IPS-18a (cell line): ENCODE measurements around the gene NLGN2.

ENCODE experiments used
- H3K27ac ChIP-seq: one replicate; pipeline ENCODE4 v1.5.1; 2013; ENCODE audit warnings: low read length
- H3K27me3 ChIP-seq: one replicate; pipeline ENCODE4 v1.6.1; 2013; ENCODE audit warnings: mild to moderate bottlenecking, low read length; ENCODE audit not compliant: control insufficient read depth, insufficient read depth
- H3K36me3 ChIP-seq: one replicate; pipeline ENCODE4 v1.6.1; 2013; ENCODE audit warnings: low read depth, low read length; ENCODE audit not compliant: control insufficient read depth
- H3K4me1 ChIP-seq: one replicate; pipeline ENCODE4 v1.6.1; 2013; ENCODE audit warnings: low read depth, low read length; ENCODE audit not compliant: control insufficient read depth
- H3K4me3 ChIP-seq: one replicate; pipeline ENCODE4 v1.5.1; 2013; ENCODE audit warnings: low read length
- H3K9ac ChIP-seq: one replicate; pipeline ENCODE4 v1.6.1; 2013; ENCODE audit warnings: mild to moderate bottlenecking, low read length, moderate library complexity
- H3K9me3 ChIP-seq: one replicate; pipeline ENCODE4 v1.6.1; 2013; ENCODE audit warnings: low read depth, low read length; ENCODE audit not compliant: control insufficient read depth

The NLGN2 gene

GRCh38 chr17:7431231-7431630 is 23.6 kb downstream of the NLGN2 start:
- H3K9me3 ChIP-seq, result no peaks in the 10 kb centered on the region
- peaks cover 9% of the 10 kb centered on the region for H3K27me3 ChIP-seq
- H3K27ac ChIP-seq, result no peak overlapping the region
- H3K4me3 ChIP-seq, result no peak overlapping the region
- no peaks in the 10 kb centered on the region for H3K36me3 ChIP-seq
- peaks cover 6% of the 10 kb centered on the region for H3K4me1 ChIP-seq
- no peak overlapping the region for H3K9ac ChIP-seq

GRCh38 chr17:7432296-7432695 is 24.7 kb downstream of the NLGN2 start:
- H3K9me3 ChIP-seq, result no peaks in the 10 kb centered on the region
- H3K36me3 ChIP-seq, result no peaks in the 10 kb centered on the region
- H3K27me3 ChIP-seq, result peaks cover 16% of the 10 kb centered on the region
- H3K4me1 ChIP-seq, result peaks cover 7% of the 10 kb centered on the region
- no peak overlapping the region for H3K9ac ChIP-seq
- H3K4me3 ChIP-seq, result no peak overlapping the region
- H3K27ac ChIP-seq, result no peak overlapping the region

DNA sequence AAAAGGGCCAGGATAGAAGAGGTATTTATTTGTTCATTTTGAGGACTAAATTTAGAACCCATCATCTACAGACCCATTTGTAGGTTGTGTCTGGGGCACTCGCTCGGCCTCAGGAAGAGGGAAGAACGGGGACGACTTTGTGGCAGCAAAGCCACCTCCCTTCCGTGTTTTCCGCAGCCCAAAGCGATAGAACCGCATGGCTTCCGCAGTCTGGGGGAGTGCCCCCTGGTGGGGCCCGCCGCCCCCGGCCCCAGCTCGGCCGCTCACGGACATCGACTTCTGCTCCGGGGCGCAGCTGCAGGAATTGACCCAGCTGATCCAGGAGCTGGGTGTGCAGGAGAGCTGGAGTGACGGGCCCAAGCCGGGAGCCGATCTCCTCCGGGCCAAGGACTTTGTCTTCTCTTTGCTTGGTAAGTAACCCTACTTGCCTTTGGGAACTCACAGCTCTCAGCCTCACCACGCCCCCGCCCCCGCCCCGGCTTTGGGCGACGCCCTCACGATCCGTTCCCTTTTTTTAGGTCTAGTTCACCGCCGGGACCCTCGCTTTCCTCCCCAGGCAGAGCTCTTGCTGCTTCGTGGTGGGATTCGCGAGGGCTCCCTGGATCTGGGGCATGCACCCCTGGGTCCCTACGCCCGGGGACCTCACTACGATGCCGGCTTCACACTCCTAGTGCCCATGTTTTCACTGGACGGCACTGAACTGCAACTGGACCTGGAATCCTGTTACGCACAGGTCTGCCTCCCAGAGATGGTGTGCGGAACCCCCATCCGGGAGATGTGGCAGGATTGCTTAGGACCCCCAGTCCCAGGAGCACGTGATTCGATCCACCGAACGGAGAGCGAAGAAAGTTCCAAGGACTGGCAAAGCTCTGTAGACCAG is 28.3 kb downstream of the NLGN2 start:
- Histone ChIP-seq H3K27me3 (peaks cover 43% of the 10 kb centered on the region), H3K36me3 (no peaks in the 10 kb centered on the region), H3K27ac (no peak overlapping the region), H3K9me3 (no peaks in the 10 kb centered on the region), H3K4me1 (peaks cover 15% of the 10 kb centered on the region), H3K9ac (peak overlapping the region; percentile 66), H3K4me3 (peak overlapping the region; percentile 91)

GRCh38 chr17:7436556-7437368 is 29.1 kb downstream of the NLGN2 start:
- H3K9me3 ChIP-seq, result no peaks in the 10 kb centered on the region
- peaks cover 50% of the 10 kb centered on the region for H3K27me3 ChIP-seq
- no peaks in the 10 kb centered on the region for H3K36me3 ChIP-seq
- H3K4me3 ChIP-seq, result peak overlapping the region; percentile 91
- H3K4me1 ChIP-seq, result peaks cover 23% of the 10 kb centered on the region
- peak overlapping the region; percentile 66 for H3K9ac ChIP-seq
- no peak overlapping the region for H3K27ac ChIP-seq

- H3K9me3 ChIP-seq, result no peaks in the 10 kb centered on the region
- no peak overlapping the region for H3K27ac ChIP-seq
- H3K4me3 ChIP-seq, result peak overlapping the region; percentile 91
- peaks cover 56% of the 10 kb centered on the region for H3K27me3 ChIP-seq
- H3K4me1 ChIP-seq, result peaks cover 23% of the 10 kb centered on the region
- no peaks in the 10 kb centered on the region for H3K36me3 ChIP-seq
- H3K9ac ChIP-seq, result no peak overlapping the region
These were observed 29.8 kb downstream of the NLGN2 start for GRCh38 chr17:7437369-7437863.

GRCh38 chr17:7437950-7438614 is 30.4 kb downstream of the NLGN2 start:
- H3K9me3 ChIP-seq, result no peaks in the 10 kb centered on the region
- peaks cover 61% of the 10 kb centered on the region for H3K27me3 ChIP-seq
- H3K36me3 ChIP-seq, result no peaks in the 10 kb centered on the region
- peak overlapping the region; percentile 91 for H3K4me3 ChIP-seq
- H3K4me1 ChIP-seq, result peaks cover 23% of the 10 kb centered on the region
- no peak overlapping the region for H3K9ac ChIP-seq
- no peak overlapping the region for H3K27ac ChIP-seq

DNA sequence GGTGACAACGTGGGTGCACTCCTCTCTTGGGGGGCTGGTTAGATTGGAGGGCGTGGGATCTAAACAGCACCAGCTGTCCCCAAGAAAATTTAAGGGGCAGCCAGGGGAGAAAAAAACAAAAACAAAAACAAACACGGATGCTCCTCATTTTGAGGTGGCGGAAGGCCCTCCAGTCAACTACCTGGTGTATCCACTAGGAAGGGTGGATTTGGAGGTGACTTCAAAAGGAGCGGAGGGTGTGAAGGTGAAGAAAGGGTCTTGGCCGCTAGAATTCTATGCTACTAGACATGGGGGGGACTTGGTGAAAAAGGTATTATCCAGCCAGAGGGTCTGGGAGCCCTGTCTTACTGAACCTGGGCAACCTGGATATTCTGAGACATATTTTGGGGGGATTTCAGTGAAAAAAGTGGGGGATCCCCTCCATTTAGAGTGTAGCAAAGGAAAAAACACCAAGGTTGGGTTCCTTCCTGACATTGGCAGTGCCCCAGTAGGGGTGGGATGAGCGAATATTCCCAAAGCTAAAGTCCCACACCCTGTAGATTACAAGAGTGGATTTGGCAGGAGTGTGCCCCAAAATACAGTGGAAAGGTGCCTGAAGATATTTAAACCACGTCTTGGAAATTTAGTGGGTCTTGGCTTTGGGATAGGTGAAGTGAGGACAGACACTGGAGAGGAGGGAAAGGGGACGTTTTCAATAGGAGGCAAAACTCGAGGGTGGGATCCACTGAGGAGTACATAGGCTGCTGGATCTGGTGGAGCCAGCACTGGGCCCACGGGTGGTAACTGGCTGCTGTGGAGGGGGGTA is 31.2 kb downstream of the NLGN2 start:
- peak overlapping the region; percentile 91 for H3K4me3 ChIP-seq
- no peak overlapping the region for H3K27ac ChIP-seq
- no peaks in the 10 kb centered on the region for H3K36me3 ChIP-seq
- no peak overlapping the region for H3K9ac ChIP-seq
- H3K9me3 ChIP-seq, result no peaks in the 10 kb centered on the region
- H3K4me1 ChIP-seq, result peaks cover 23% of the 10 kb centered on the region
- peaks cover 67% of the 10 kb centered on the region for H3K27me3 ChIP-seq

GRCh38 chr17:7439462-7440112 is 31.9 kb downstream of the NLGN2 start, which contains the start of gene FGF11:
Gene FGF11, plus strand, starts transcription at chr17:7439512. Its CDS starts 109 bp downstream, at chr17:7439621.
- no peaks in the 10 kb centered on the region for H3K9me3 ChIP-seq
- H3K4me3 ChIP-seq, result peak within 1 kb of the TSS; percentile 91
- no peaks in the 10 kb centered on the region for H3K36me3 ChIP-seq
- peak within 1 kb of the TSS; percentile 70 for H3K27ac ChIP-seq
- H3K27me3 ChIP-seq, result peaks cover 72% of the 10 kb centered on the region
- H3K4me1 ChIP-seq, result peaks cover 23% of the 10 kb centered on the region
- peak within 1 kb of the TSS; percentile 85 for H3K9ac ChIP-seq

DNA sequence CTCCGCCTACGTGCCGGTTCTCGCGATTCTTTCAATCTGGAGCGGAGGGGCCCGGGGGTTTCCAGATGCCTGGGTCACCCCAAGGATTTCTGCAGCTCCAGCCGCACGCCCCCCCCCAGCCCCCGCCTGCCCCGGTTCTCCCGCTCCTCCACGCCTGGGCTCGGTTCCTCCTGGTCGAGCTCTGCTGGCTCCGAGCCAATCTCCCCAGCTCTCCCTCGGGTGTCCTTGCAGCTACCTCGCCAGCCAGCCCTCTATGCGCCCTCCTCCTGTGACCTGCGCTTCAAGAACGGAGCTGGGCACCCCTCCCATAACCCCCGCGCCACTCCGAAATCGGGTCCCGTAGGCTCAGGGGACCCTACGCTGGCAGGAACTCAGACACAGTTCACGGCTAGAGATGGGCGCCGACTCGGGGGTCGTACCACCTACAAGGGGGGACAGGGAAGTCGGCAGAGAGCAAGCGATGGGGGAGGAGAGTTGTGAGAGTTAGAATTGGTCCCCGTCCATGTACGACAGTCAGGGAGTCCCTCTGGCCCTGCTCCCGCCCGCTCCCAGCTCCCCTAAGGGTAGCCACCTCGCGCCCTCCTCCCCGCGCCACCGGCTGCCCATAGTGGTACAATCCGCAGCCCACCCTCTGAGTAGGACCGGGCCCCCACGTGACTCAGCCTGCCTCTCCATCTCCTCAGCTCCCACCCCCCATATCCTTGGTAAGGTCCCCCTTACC is 32.6 kb downstream of the NLGN2 start:
- H3K9ac ChIP-seq, result peak overlapping the region; percentile 85
- H3K9me3 ChIP-seq, result no peaks in the 10 kb centered on the region
- peak overlapping the region; percentile 70 for H3K27ac ChIP-seq
- peaks cover 23% of the 10 kb centered on the region for H3K4me1 ChIP-seq
- peaks cover 72% of the 10 kb centered on the region for H3K27me3 ChIP-seq
- no peaks in the 10 kb centered on the region for H3K36me3 ChIP-seq
- peak overlapping the region; percentile 91 for H3K4me3 ChIP-seq

GRCh38 chr17:7440834-7441195 is 33.2 kb downstream of the NLGN2 start:
- Histone ChIP-seq H3K36me3 (no peaks in the 10 kb centered on the region), H3K4me1 (peaks cover 21% of the 10 kb centered on the region), H3K4me3 (peak overlapping the region; percentile 91), H3K27me3 (peaks cover 68% of the 10 kb centered on the region), H3K27ac (peak overlapping the region; percentile 70), H3K9me3 (no peaks in the 10 kb centered on the region), H3K9ac (peak overlapping the region; percentile 85)
